H1 (cell line): Measurements from ENCODE around the gene RBM20. TPM values are rescaled to one million over a fixed set of nuclear protein-coding genes. Genes with fewer than 3 reads are reported as not detected.

Experiments
- CBX8 ChIP-seq: fragments of 300-800, 300-1000 bp; sonication (generic); IDR thresholded peaks from 2 replicates; pipeline ENCODE4 v1.7.1; 2016; ENCODE audit warnings: low read depth, low read length, borderline replicate concordance
- CHD2 ChIP-seq: IDR thresholded peaks from 2 replicates; pipeline ENCODE4 v1.6.1; 2012; ENCODE audit warnings: low read length, improper control_type of control experiment
- CHD7 ChIP-seq: fragments of 300-600 bp; sonication (generic); IDR thresholded peaks from 2 replicates; pipeline ENCODE4 v1.7.1; 2012; ENCODE audit warnings: low read length, moderate library complexity, mild to moderate bottlenecking, inconsistent platforms; ENCODE audit not compliant: insufficient replicate concordance
- FOSL1 ChIP-seq: IDR thresholded peaks from 2 replicates; pipeline ENCODE4 v1.6.1; 2011; ENCODE audit warnings: mild to moderate bottlenecking, low read depth, low read length, moderate library complexity; ENCODE audit not compliant: insufficient read depth
- GTF2F1 ChIP-seq: IDR thresholded peaks from 2 replicates; pipeline ENCODE4 v1.6.1; 2012; ENCODE audit warnings: low read depth, low read length, improper control_type of control experiment, borderline replicate concordance
- KDM5A ChIP-seq: fragments of 200-600 bp; IDR thresholded peaks from 2 replicates; pipeline ENCODE4 v1.7.1; 2012; ENCODE audit warnings: mild to moderate bottlenecking, low read length, inconsistent platforms, mixed read lengths
- RAD21 ChIP-seq, 2 experiments: IDR thresholded peaks in 1 of 2; conservative IDR thresholded peaks in 1 of 2; 2 replicates each; pipeline ENCODE4 v1.6.1; 2011; ENCODE audit warnings: low read depth in 2 of 2, low read length in 2 of 2, improper control_type of control experiment in 1 of 2, inconsistent platforms in 1 of 2, mild to moderate bottlenecking in 1 of 2, moderate library complexity in 1 of 2
- RFX5 ChIP-seq: IDR thresholded peaks from 2 replicates; pipeline ENCODE4 v1.6.1; 2011; ENCODE audit warnings: low read depth, low read length, improper control_type of control experiment, borderline replicate concordance
- TAF7 ChIP-seq: optimal IDR thresholded peaks from 2 replicates; pipeline ENCODE3; 2011; ENCODE audit warnings: low read depth, mild to moderate bottlenecking, inconsistent platforms, low read length, moderate library complexity, borderline replicate concordance
- polyA plus RNA-seq, 7 experiments: library from polyadenylated mRNA; depleted of rRNA in 3 of 7; stranded (reverse) in 5 of 7; unstranded in 2 of 7; fragments of >200 nt in 5 of 7; fragments of 200-250 nt in 2 of 7; gene quantifications; 1 replicate in 5 of 7; 2 replicates in 1 of 7; 4 replicates in 1 of 7; pipeline versions ENCODE4 v1.2.1 to v1.2.3, GENCODE V29; 2011 to 2013; ENCODE audit warnings: missing spikeins in 2 of 7, mixed read lengths in 2 of 7
- total RNA-seq: library from RNA; stranded (reverse); fragmentation: NEBNext Ultra II Directional; extraction: Animal tissue kit (Norgen Biotek cat#: 25700); gene quantifications from 2 replicates; pipeline ENCODE4 v1.2.1, GENCODE V29; 2021

The RBM20 gene
- total and polyA plus RNA-seq, 2 of the 8 experiments (the other 6 are each of a cell fraction or from before 2014, with no cell fraction given) = 0.05 to 0.63 TPM

- TF ChIP-seq CHD7 (no peak), FOSL1 (no peak), CBX8 (no peak), GTF2F1 (no peak), RFX5 (no peak), CHD2 (no peak), RAD21 (IDR thresholded peaks at IDR 0.05 in 1 of 2, conservative IDR thresholded peaks at IDR 0.05 in 1 of 2; ENCODE audit: low read depth in 2 of 2, low read length in 2 of 2) (no peak), TAF7 (no peak), KDM5A (no peak)
- TF ChIP-seq, all 59 proteins: peak for 0
Measured at GRCh38 chr10:110843796-110844616, 199.9 kb downstream of the RBM20 start (continued).
